ENCODE measurements around the gene MRNIP. TPM values are rescaled to one million over a fixed set of nuclear protein-coding genes. Genes with fewer than 3 reads are reported as not detected.
A peak's percentile ranks its signal among the peaks of the same experiment; 100 is the strongest.

The MRNIP gene
- total RNA-seq, 1 experiment from 2014 or later = 31.1 TPM

- Histone ChIP-seq H3K9me3 (ENCODE audit: control insufficient read depth, low read depth, low read length) (no peaks in the 10 kb centered on the region), H3K23me2 (ENCODE audit: insufficient read length, low read depth, low read length, poor library complexity, severe bottlenecking) (peaks cover 8% of the 10 kb centered on the region), H4K8ac (replicated peaks; ENCODE audit: insufficient read length, low read depth, low read length) (no peak overlapping the region), H2BK5ac (ENCODE audit: insufficient read length, low read length) (no peak overlapping the region), H2BK120ac (ENCODE audit: low read depth, low read length, poor library complexity, severe bottlenecking) (no peak overlapping the region), H2AK5ac (ENCODE audit: insufficient read length, low read length) (no peak overlapping the region), H3K23ac (ENCODE audit: insufficient read length, low read depth, low read length) (no peak overlapping the region), H2BK12ac (ENCODE audit: insufficient read length, low read depth, low read length) (no peak overlapping the region), H2BK15ac (ENCODE audit: low read depth, low read length) (no peak overlapping the region), H3K79me2 (ENCODE audit: insufficient read depth, low read length) (peaks cover 9% of the 10 kb centered on the region; the same call in 1 of the 2 replicates), H3K27me3 (ENCODE audit: insufficient read depth, low read length) (no peaks in the 10 kb centered on the region), H3K4ac (ENCODE audit: low read depth, low read length) (no peak overlapping the region), H3T11ph (ENCODE audit: low read length) (no peak overlapping the region), H2AFZ (ENCODE audit: low read length) (no peak overlapping the region), H4K91ac (ENCODE audit: insufficient read length, low read depth, low read length) (no peak overlapping the region), H3K79me1 (ENCODE audit: insufficient read depth, low read depth, low read length, poor library complexity, severe bottlenecking) (peaks cover 10% of the 10 kb centered on the region), H3K18ac (ENCODE audit: insufficient read length, low read depth, low read length) (no peak overlapping the region), H2BK20ac (ENCODE audit: low read depth, low read length, poor library complexity, severe bottlenecking) (no peak overlapping the region), H3K4me1 (ENCODE audit: insufficient read depth, low read length) (peaks cover 3% of the 10 kb centered on the region; the same call in 1 of the 2 replicates), H3K56ac (ENCODE audit: insufficient read length, low read depth, low read length) (no peak overlapping the region), H3K27ac (ENCODE audit: insufficient read length, low read depth, low read length) (no peak overlapping the region), H4K5ac (ENCODE audit: insufficient read length, low read depth, low read length) (no peak overlapping the region), H3K9ac (ENCODE audit: extremely low read depth, insufficient read length, low read length) (peak overlapping the region; percentile 6), H4K20me1 (ENCODE audit: control insufficient read depth, insufficient read depth, insufficient read length) (no peaks in the 10 kb centered on the region), H3K4me2 (ENCODE audit: insufficient read depth, insufficient read length, low read length) (peak overlapping the region; percentile 79), H3K14ac (ENCODE audit: insufficient read depth, low read length) (no peak overlapping the region)
- DNase-seq = no peak
- H3K4me1 Mint-ChIP-seq = peaks cover 33 to 36% of the 10 kb centered on the region in 2 experiments
- peak overlapping the region; percentile 88 to 93 for H3K4me3 Mint-ChIP-seq
- peaks cover 6% of the 10 kb centered on the region for H3K27me3 Mint-ChIP-seq (ENCODE audit: low read depth)
- no peak for TF ChIP-seq CTCF (conservative IDR thresholded peaks at IDR 0.05)
- no peaks in the 10 kb centered on the region; a peak in 1 of 5 replicates for H3K9me3 Mint-ChIP-seq
- WGBS (ENCODE audit: extremely low coverage, insufficient read length, low lambda C conversion rate) = no CpG with 5 or more reads among the region's 3 CpGs
- H3K27ac Mint-ChIP-seq = no peak overlapping the region; a peak in 1 of 7 replicates
- H3K36me3 Mint-ChIP-seq (ENCODE audit: insufficient read depth in 1 of 3, low read depth in 3 of 3) = peaks cover 27 to 44% (median 42%) of the 10 kb centered on the region in 3 experiments
These were observed 36.6 kb downstream of the MRNIP start for GRCh38 chr5:179822059-179822432.

Data from H9 (cell line).